Activated T-cell treated with anti-CD3 and anti-CD28 coated beads, Interleukin-2, amount 50 U/mL, for 4 hours (primary cell): ENCODE measurements around the gene BICDL1. TPM values are rescaled to one million over a fixed set of nuclear protein-coding genes. Genes with fewer than 3 reads are reported as not detected.

Experiments used
- ATAC-seq, 2 donors: fragments of 200-7000 bp; cut with Tn5 transposase; one replicate each; pipeline ENCODE4 v1.10.0; 2021
- DNase-seq: peaks from one replicate; pipeline ENCODE4 v3.0.0-alpha.2; 2020
- H3K27me3 Mint-ChIP-seq: one replicate; pipeline ENCODE4 v1.8.0; 2021; ENCODE audit warnings: low read depth, mixed read lengths
- H3K36me3 Mint-ChIP-seq: one replicate; pipeline ENCODE4 v1.8.0; 2022; ENCODE audit warnings: mixed read lengths; ENCODE audit not compliant: insufficient read depth
- H3K4me1 Mint-ChIP-seq: one replicate; pipeline ENCODE4 v1.8.0; 2021; ENCODE audit warnings: low read depth, mixed read lengths
- H3K4me3 Mint-ChIP-seq: one replicate; pipeline ENCODE4 v1.8.0; 2021; ENCODE audit warnings: mild to moderate bottlenecking, moderate library complexity, mixed read lengths
- H3K9me3 Mint-ChIP-seq: one replicate; pipeline ENCODE4 v1.8.0; 2021; ENCODE audit warnings: mixed read lengths
- total RNA-seq, 3 donors: library from RNA; stranded (reverse); gene quantifications; one replicate each; pipeline ENCODE4 v1.2.1, GENCODE V29; 2021

The BICDL1 gene
- total RNA-seq, 3 donors from 2014 or later: 121 to 152 (median 130) TPM

DNA sequence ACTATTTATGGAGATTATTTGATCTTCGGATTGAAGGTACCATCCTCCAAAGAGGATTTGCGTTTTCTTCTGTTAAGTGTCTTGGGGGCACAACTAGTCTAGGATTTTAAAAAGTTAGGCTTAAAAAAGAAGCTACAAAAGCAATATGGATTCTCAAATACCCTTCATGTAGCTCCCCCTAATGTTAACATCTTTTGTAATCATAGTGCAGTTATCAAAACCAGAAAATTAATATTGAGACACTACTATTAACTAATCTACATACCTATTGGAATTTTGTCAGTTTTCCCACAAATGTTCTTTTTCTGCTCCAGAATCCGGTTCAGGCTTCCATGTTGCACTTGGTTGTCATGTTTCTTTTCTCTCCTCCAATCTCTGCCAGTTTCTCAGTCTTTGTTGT, 62.5 kb downstream of the BICDL1 start:
- Mint-ChIP-seq H3K4me3 (no peak overlapping the region), H3K27me3 (no peaks in the 10 kb centered on the region), H3K36me3 (peaks cover 27% of the 10 kb centered on the region), H3K4me1 (peaks cover 35% of the 10 kb centered on the region), H3K9me3 (no peaks in the 10 kb centered on the region)
- no peak for ATAC-seq
- DNase-seq: no peak

DNA sequence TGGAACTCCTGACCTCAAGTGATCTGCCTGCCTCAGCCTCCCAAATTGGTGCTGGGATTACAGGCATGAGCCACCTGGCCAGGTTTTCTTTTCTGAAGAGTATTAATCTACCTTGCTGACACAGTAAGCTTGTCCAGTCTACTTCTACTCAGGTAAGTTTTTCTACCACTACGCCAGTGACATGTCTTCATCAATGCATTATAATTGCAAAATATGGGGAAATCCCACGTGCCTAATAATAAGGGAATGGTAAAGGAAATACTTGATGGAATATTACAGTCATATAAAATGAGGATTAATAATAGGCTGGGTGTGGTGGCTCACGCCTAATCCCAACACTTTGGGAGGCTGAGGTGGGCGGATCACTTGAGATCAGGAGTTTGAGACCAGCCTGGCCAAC, 65.3 kb downstream of the BICDL1 start:
- H3K4me1 Mint-ChIP-seq: peaks cover 12% of the 10 kb centered on the region
- H3K4me3 Mint-ChIP-seq: no peak overlapping the region
- no peak for DNase-seq
- no peaks in the 10 kb centered on the region for H3K27me3 Mint-ChIP-seq
- H3K36me3 Mint-ChIP-seq: peaks cover 20% of the 10 kb centered on the region
- ATAC-seq: no peak
- no peaks in the 10 kb centered on the region for H3K9me3 Mint-ChIP-seq

DNA sequence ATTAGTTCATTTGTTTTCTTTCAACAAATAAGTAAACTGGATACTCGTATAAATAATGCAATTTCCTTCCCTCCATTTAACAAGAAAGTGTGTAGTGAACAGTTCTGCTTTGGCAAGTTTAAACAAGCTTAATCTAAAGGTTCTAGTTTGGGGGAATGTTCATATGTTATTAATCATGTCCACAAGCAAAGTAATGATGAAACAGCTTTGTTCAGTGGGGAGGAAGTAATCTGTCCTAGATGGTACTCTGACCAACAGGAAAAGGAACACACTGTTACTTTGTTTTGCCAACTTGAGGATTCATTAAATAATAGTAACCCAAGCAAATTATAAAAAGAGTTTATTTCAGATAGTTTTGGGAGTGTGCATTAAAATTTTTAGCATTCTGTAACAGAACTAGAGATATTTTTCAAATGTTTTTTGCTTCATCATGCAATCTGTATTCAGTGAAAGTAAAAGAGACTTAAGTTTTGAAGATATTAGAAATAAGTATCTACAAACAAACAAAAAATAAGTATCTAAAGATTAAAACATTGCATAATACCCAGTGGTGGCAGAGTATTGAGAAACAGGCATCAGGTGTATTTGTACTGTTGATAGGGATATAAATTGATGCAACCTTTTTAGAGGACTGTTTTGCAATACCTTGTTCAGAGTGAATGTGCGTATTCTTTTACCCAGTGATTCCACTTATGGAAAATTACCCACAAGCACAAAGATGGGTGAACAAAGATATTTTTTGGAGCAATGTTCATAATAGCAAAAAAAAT, 66.4 kb downstream of the BICDL1 start:
- DNase-seq (no peak), ATAC-seq (no peak)
- Mint-ChIP-seq H3K27me3 (no peaks in the 10 kb centered on the region), H3K9me3 (no peaks in the 10 kb centered on the region), H3K4me3 (no peak overlapping the region), H3K36me3 (peaks cover 18% of the 10 kb centered on the region), H3K4me1 (peaks cover 10% of the 10 kb centered on the region)

DNA sequence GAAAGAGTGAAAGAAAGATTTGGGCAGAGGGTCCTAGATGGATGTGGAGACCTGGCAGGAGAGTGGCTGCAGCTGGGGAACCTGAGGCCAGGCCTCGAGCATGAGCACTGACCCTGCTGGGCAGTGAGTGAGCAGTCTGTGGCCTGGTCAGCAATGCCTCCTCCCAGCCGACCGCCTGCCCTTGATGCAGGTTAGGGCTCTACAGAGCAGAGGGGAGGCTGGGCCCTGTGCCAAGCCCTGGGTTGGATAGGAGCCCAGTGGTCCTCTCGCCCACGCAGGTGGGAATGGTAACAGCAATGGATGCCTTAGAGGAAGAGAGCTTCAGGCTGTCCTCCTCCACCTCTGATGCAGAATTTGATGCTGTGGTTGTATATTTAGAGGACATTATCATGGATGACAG, 67.7 kb downstream of the BICDL1 start:
- Mint-ChIP-seq H3K4me3 (no peak overlapping the region), H3K9me3 (no peaks in the 10 kb centered on the region), H3K27me3 (no peaks in the 10 kb centered on the region), H3K36me3 (peaks cover 26% of the 10 kb centered on the region), H3K4me1 (peaks cover 13% of the 10 kb centered on the region)
- no peak for ATAC-seq
- no peak for DNase-seq

DNA sequence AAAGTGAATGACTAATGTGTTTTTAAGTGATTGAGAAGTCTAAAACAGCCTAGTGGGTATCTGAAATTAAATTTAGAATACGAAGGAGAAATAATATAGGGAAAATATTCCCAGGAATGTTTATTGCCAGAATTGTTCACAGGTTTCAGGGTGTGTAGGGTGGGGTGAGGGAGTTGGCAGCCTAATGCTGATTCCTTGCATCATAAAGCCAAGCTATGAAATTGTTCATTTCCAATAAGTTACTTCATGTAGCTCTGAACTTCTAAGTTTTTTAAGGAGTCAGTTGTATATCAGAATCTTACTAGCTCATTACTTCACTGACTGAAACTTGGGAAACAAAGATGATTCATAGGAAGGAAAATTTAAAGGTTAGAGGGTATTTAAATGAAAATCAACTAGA, 71.2 kb downstream of the BICDL1 start:
- no peak for DNase-seq
- ATAC-seq: no peak
- Mint-ChIP-seq H3K9me3 (no peaks in the 10 kb centered on the region), H3K27me3 (no peaks in the 10 kb centered on the region), H3K4me3 (no peak overlapping the region), H3K36me3 (peaks cover 35% of the 10 kb centered on the region), H3K4me1 (peaks cover 8% of the 10 kb centered on the region)

DNA sequence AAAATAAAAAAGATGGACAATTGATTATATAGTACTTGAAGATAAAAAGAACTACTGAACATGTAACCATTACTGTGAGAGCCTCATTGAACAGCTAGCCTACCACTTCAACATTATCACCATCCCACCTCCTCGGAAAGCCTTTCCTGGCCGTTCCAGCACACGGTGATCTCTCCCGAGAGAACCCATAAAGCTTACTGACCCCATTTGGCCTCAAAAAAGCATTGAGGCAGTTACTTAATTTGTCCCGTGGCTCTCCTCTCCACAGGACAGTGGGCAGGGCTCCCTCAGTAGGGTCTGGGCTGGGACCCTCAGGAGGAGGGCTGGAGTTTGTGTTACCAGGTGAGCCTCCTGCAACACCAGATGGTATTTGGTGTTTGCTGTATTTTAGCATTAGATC, 71.7 kb downstream of the BICDL1 start:
- H3K4me1 Mint-ChIP-seq: peaks cover 8% of the 10 kb centered on the region

DNA sequence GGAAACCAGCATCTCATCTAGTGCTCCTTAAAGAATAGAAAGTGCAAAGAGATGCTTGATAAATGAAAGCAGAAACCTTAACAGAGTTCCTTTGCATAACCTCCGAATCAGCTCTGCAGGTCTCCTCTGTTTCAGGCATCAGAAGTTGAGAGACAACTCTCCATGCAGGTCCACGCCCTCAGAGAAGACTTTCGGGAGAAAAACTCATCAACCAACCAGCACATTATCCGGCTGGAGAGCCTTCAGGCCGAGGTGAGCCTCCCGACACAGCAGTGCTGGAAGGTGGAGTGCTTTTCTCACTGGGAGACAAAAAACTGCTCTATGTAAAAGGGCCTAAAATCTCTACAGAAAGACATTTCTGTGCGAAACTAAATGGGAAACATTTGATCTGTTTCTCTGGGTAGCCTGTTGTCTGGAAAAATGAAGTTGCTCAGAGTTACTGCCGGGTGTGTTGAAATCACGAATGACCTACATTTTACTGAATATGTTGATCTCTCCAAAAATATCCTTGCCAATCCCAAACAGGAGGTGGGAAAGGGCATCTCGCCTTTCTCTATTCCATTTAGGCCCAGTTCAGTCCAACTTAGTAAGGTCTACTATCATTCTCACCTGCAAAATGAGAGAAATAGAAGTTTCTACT, 72.7 kb downstream of the BICDL1 start:
- Mint-ChIP-seq H3K4me1 (peaks cover 8% of the 10 kb centered on the region), H3K27me3 (no peaks in the 10 kb centered on the region), H3K36me3 (peaks cover 43% of the 10 kb centered on the region), H3K4me3 (no peak overlapping the region), H3K9me3 (no peaks in the 10 kb centered on the region)
- ATAC-seq: no peak
- DNase-seq: no peak

More for the DNA sequence above, 71.7 kb downstream of the BICDL1 start:
- DNase-seq (no peak), ATAC-seq (no peak)
- H3K4me3 Mint-ChIP-seq: no peak overlapping the region
- H3K9me3 Mint-ChIP-seq: no peaks in the 10 kb centered on the region
- H3K27me3 Mint-ChIP-seq: no peaks in the 10 kb centered on the region
- peaks cover 36% of the 10 kb centered on the region for H3K36me3 Mint-ChIP-seq

DNA sequence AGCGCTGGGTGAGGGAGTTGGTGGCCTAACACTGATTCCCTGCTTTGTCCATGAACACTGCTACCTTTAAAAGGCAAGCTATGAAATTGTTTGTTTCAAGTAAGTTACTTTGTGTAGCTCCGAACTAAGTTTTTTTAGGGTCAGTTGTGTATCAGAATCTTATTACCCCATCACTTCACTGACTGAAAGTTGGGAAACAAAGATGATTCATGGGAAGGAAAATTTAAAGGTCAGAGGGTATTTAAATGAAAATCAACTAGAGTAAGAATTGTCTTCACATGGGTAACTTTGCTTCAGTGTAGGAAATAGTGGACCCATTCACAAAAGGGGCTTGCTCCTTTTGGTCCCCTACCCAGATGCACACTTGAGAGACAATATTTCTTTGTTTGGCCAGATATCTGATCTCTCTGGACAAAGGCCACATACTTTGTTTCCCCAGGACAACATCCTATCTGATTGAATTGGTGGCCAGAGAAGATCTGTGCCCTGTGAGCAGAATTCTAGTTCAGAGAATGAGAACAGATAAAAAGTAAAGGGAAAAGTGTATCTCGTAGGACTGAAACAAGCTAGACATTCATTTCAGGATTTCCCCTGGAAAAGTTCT, 74.0 kb downstream of the BICDL1 start:
- Mint-ChIP-seq H3K27me3 (no peaks in the 10 kb centered on the region), H3K36me3 (peaks cover 49% of the 10 kb centered on the region)

DNA sequence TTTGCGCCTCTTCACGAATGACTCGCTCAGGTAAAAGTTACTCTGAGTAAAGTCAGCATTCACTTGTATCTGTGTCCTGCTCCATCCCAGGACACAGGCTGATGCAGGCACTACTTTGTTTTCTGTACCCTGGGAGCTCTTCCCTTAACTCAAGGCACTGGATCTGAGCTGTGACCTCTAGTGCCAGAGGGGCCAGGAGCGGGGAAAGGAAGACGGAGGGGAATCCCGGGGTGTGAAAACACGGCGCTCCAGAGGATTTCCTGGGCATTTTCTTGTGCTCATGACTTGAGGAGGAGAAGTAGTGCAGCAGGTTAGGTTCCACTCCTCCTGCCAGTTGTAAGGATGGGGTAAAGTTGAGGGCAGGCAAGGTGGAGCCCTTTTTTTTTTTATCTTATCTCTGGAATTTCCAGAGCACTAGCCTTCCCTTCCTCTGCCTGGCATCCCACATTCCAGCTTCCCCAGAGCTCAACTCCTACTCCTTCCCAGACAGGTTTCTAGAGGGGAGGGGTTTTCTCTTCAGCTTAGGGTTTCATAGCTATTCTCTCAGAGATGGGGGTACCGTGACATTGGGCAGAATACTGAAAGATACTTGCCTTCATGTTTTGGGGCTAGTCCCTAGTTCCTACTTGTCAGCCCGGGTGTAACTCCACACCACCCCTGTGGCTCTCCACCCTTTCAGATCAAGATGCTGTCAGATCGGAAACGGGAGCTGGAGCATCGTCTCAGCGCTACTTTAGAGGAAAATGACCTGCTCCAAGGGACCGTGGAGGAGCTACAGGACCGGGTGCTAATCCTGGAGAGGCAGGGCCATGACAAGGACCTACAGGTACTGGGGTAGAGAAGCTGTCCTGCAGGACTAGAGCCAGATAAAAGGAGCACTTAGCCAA, 75.3 kb downstream of the BICDL1 start:
- DNase-seq (no peak), ATAC-seq (no peak)
- H3K36me3 Mint-ChIP-seq: peaks cover 53% of the 10 kb centered on the region
- H3K27me3 Mint-ChIP-seq: no peaks in the 10 kb centered on the region
- H3K4me3 Mint-ChIP-seq: no peak overlapping the region
- H3K9me3 Mint-ChIP-seq: no peaks in the 10 kb centered on the region
- peaks cover 8% of the 10 kb centered on the region for H3K4me1 Mint-ChIP-seq

More for the DNA sequence above, 74.0 kb downstream of the BICDL1 start:
- Mint-ChIP-seq H3K4me1 (peaks cover 8% of the 10 kb centered on the region), H3K4me3 (no peak overlapping the region), H3K9me3 (no peaks in the 10 kb centered on the region)
- no peak for ATAC-seq
- DNase-seq: no peak

DNA sequence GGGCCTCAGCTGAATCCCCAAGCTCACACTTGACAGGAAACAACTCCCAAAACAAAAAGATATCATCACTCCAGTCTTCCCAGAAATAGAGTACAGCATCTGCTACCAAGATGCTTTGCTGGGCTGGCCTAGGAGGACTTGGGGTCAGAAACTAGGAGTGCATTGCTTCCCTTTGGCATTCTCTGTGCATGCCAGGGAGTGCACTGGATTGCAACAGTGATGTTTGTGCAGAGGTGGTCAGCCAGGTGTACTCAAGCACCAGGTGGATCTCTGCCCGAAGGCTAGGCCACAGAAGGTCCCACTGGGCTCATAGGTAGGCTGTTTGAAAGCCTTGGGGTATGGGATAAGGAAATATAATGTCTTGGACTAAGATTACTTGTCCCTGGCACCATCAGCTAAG, 76.4 kb downstream of the BICDL1 start:
- H3K27me3 Mint-ChIP-seq: no peaks in the 10 kb centered on the region
- no peak overlapping the region for H3K4me3 Mint-ChIP-seq
- H3K36me3 Mint-ChIP-seq: peaks cover 53% of the 10 kb centered on the region
- no peak for DNase-seq
- ATAC-seq: no peak
- H3K9me3 Mint-ChIP-seq: no peaks in the 10 kb centered on the region
- peaks cover 3% of the 10 kb centered on the region for H3K4me1 Mint-ChIP-seq

DNA sequence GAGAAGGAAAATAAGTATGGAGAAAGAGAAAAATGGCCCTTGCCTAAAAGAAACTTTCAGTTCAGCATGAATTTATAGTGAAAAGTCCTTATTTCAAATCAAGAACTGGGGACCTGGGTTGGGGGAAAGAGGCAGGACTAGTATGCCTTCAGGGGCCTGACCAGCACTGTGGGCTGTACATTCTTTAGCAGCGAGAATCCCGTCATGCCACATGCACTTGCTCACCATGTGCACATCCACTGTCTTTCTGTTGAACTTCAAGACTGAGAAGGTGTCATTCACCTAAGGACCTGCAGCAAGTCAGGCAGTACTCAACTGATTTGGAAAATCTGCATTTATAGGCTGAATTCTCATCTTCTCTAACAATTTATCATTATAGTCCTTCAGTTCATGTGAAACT, 77.3 kb downstream of the BICDL1 start:
- Mint-ChIP-seq H3K4me1 (no peaks in the 10 kb centered on the region), H3K27me3 (no peaks in the 10 kb centered on the region), H3K4me3 (no peak overlapping the region), H3K36me3 (peaks cover 47% of the 10 kb centered on the region), H3K9me3 (no peaks in the 10 kb centered on the region)
- ATAC-seq (no peak), DNase-seq (no peak)

DNA sequence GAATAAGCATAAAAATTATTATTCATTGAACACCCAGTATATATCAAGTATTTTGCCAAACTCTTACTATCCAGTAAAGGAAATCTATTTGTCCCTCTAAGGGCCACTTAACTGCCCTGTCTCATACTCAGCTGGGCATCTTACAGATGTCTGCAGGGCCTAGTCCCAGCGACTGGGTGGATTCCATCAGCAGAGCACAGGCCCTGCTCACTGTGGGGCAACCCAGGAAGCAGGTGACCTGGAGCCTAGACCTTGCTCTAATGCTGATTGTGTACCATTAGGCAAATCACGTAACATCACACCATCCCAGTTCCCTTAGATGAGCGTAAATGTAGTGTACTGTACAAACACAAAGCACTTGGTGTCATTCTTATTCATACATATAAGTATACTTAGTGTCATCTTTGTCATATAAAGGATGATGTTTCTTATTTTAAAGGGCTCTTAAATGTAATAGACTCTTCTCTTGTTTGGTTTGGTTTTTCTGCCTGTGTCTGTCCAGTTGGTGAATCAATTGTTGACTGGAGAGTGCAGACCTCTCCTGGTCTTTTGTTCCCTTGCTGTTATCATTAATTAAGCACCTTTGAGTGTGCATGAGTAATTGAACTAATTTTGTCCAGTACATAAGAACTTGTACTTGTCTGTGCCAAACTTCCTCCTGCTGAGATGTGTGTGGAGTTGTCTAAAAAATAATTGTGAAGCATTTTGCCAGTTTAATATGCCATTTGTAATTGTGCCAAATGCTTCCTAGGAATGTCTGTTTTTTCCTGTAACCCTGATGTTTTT, 78.2 kb downstream of the BICDL1 start:
- Mint-ChIP-seq H3K4me1 (no peaks in the 10 kb centered on the region), H3K36me3 (peaks cover 48% of the 10 kb centered on the region), H3K27me3 (no peaks in the 10 kb centered on the region), H3K4me3 (no peak overlapping the region), H3K9me3 (no peaks in the 10 kb centered on the region)
- ATAC-seq (no peak), DNase-seq (no peak)

DNA sequence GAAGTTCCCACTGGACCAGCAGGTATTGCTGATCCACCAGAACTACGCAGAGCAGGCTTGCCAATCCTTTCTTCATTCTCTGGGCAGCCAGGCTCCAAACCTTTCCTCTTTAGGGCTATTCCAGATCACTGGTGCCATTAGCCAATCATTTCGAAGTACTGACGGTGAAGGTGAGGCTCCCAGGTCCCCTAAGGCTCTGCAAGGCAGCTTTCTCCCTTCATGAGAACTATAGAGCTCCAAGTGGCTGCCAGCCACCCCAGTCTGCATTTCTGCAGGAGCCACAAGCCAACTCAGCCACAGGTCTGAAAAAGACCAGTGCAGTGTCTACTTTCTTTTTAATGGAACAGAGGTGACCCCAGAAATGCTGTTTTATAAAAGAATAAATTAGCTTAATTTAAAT, 78.9 kb downstream of the BICDL1 start:
- Mint-ChIP-seq H3K9me3 (no peaks in the 10 kb centered on the region), H3K4me1 (no peaks in the 10 kb centered on the region), H3K36me3 (peaks cover 49% of the 10 kb centered on the region), H3K27me3 (no peaks in the 10 kb centered on the region), H3K4me3 (no peak overlapping the region)
- DNase-seq (no peak), ATAC-seq (no peak)
